AG20443 (cell line): ENCODE measurements around the gene COL4A1.
A peak's percentile ranks its signal among the peaks of the same experiment; 100 is the strongest.

Experiments used
- DNase-seq: peaks from one replicate; pipeline ENCODE4 v3.0.0; 2012; ENCODE audit warnings: low spot score, mixed read lengths

Gene COL4A1

GRCh38 chr13:110218581-110219201 lies 88.3 kb downstream of the COL4A1 start:
- no peak for DNase-seq

GRCh38 chr13:110217811-110218210 lies 89.1 kb downstream of the COL4A1 start:
- no peak for DNase-seq

- DNase-seq = no peak
Observed at GRCh38 chr13:110217085-110217484, 89.9 kb downstream of the COL4A1 start.

GRCh38 chr13:110216398-110217041 lies 90.4 kb downstream of the COL4A1 start:
- DNase-seq = peak; percentile 65

GRCh38 chr13:110216006-110216397 lies 91.0 kb downstream of the COL4A1 start:
- no peak for DNase-seq

- DNase-seq = no peak
Observed at GRCh38 chr13:110215606-110216005, 91.4 kb downstream of the COL4A1 start.

- no peak for DNase-seq
Observed at GRCh38 chr13:110214637-110215036, 92.3 kb downstream of the COL4A1 start.

- DNase-seq = no peak
Observed at GRCh38 chr13:110213461-110214074, 93.4 kb downstream of the COL4A1 start.

- no peak for DNase-seq
Observed at GRCh38 chr13:110212529-110212928, 94.4 kb downstream of the COL4A1 start.

GRCh38 chr13:110211735-110212134 lies 95.2 kb downstream of the COL4A1 start:
- no peak for DNase-seq

GRCh38 chr13:110211046-110211445 lies 95.9 kb downstream of the COL4A1 start:
- no peak for DNase-seq

- no peak for DNase-seq
Observed at GRCh38 chr13:110210604-110210985, 96.4 kb downstream of the COL4A1 start.

GRCh38 chr13:110209950-110210603 lies 96.9 kb downstream of the COL4A1 start:
- DNase-seq = no peak

- no peak for DNase-seq
Observed at GRCh38 chr13:110208116-110208515, 98.8 kb downstream of the COL4A1 start.

- DNase-seq = no peak
Observed at GRCh38 chr13:110206996-110207395, 100.0 kb downstream of the COL4A1 start.

- DNase-seq = no peak
Observed at GRCh38 chr13:110206185-110206584, 100.8 kb downstream of the COL4A1 start.

- no peak for DNase-seq
Observed at GRCh38 chr13:110201114-110201513, 105.8 kb downstream of the COL4A1 start.

GRCh38 chr13:110200276-110200870 lies 106.6 kb downstream of the COL4A1 start:
- no peak for DNase-seq

GRCh38 chr13:110199046-110199831 lies 107.7 kb downstream of the COL4A1 start:
- DNase-seq = no peak

GRCh38 chr13:110197471-110197870 lies 109.5 kb downstream of the COL4A1 start:
- no peak for DNase-seq

- no peak for DNase-seq
Observed at GRCh38 chr13:110197026-110197425, 109.9 kb downstream of the COL4A1 start.
